GM10266 (cell line): Measurements from ENCODE around the gene FKRP.

ENCODE experiments used
- DNase-seq: peaks from one replicate; pipeline ENCODE4 v3.0.0; 2012; ENCODE audit errors: extremely low spot score
- CTCF ChIP-seq: IDR thresholded peaks from 2 replicates; pipeline ENCODE4 v1.5.1; 2012; ENCODE audit warnings: mild to moderate bottlenecking, low read depth; ENCODE audit not compliant: control insufficient read depth, insufficient read depth; ENCODE audit errors: missing control alignments

FKRP gene

GRCh38 chr19:46745521-46746280, at the start of gene FKRP:
FKRP (plus strand) TSS chr19:46746057; CDS start chr19:46755451, 9,394 bp downstream.
- DNase-seq = peak; percentile 73

GRCh38 chr19:46696866-46697203, 49.0 kb upstream of the FKRP start:
- no peak for DNase-seq
- no peak for TF ChIP-seq CTCF

More at GRCh38 chr19:46745521-46746280, at the start of gene FKRP:
- no peak for TF ChIP-seq CTCF

- no peak for DNase-seq
- TF ChIP-seq CTCF = no peak
These were observed 48.5 kb upstream of the FKRP start for GRCh38 chr19:46697204-46697960.

DNA sequence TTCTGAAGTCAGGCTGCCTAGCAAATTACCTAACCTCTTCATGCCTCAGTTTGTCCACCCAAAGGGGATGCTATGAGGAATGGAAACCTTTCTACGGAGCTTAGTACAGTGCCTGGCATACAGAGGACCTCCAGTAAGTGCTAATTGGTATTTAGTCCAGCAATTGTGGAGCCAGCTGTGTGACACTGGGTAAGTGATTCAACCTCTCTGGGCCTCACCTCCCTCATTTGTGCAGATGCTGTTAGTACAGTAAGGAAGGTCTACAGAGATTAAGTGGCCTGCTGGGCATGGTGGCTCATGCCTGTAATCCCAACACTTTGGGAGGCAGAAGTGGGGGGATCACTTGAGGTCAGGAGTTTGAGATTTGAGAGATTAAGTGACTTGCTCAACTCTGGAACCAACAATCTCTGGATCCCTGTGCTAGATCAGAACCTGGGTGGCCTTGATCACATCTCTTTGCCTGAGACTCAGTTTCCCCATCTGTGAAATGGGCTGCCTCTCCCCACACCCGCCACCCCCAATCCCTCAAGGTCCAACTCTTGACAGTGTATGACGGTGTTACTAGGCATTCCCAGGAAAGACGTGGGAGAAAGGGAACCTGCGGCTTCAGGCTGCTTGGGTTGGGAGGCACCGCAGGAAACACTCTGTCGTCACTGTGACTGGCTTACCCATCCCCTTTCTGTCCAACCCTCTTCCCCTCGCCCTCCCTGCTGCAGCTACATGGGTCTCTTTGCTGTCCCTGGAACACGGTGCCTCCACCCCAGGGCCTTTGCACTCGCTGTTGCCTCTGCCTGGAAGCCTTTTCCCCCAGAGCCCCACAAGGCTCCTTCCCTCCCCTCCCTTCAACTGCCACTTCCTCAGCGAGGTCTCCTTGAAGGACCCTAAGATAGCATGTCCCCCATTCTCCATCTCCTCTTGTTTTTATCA, 47.2 kb upstream of the FKRP start:
- DNase-seq = no peak
- TF ChIP-seq CTCF = peak; percentile 1

- no peak for DNase-seq
- no peak for TF ChIP-seq CTCF
These were observed 45.2 kb upstream of the FKRP start for GRCh38 chr19:46700704-46701103.

- peak; percentile 90 for DNase-seq
- TF ChIP-seq CTCF = peak; percentile 93
These were observed 41.3 kb upstream of the FKRP start for GRCh38 chr19:46704379-46705076.
